Heart left ventricle (tissue), 16 donors: Measurements from ENCODE around the gene SOBP. TPM values are rescaled to one million over a fixed set of nuclear protein-coding genes. Genes with fewer than 3 reads are reported as not detected.

Source experiments
- ATAC-seq, 4 donors: fragments of 200-7000 bp; cut with Tn5 transposase; one replicate each; pipeline ENCODE4 v1.9.1; 2020 to 2022; ENCODE audit warnings: moderate library complexity in 4 of 4, mild to moderate bottlenecking in 3 of 4, moderate number of reproducible peaks in 1 of 4
- DNase-seq, 5 donors: peaks; one replicate each; pipeline ENCODE4 v3.0.0-alpha.2; 2020
- H3K27ac ChIP-seq, 12 donors: fragments of 200-600 bp; sonication (generic) in 4 of 12; one replicate each; pipeline versions ENCODE4 v1.5.0 to v1.8.0; 2016 to 2022; ENCODE audit warnings: mild to moderate bottlenecking in 2 of 12
- H3K27me3 ChIP-seq, 9 donors: fragments of 200-600 bp; sonication (generic) in 2 of 9; one replicate each; pipeline versions ENCODE4 v1.5.1 to v1.8.0; 2016 to 2022; ENCODE audit warnings: mild to moderate bottlenecking in 3 of 9
- H3K36me3 ChIP-seq, 9 donors: fragments of 200-600 bp; sonication (generic) in 2 of 9; one replicate each; pipeline versions ENCODE4 v1.5.0 to v1.8.0; 2018 to 2022; ENCODE audit warnings: mild to moderate bottlenecking in 2 of 9
- H3K4me1 ChIP-seq, 12 donors: fragments of 200-600 bp; sonication (generic) in 4 of 12; one replicate each; pipeline versions ENCODE4 v1.5.0 to v1.8.0; 2016 to 2022; ENCODE audit warnings: mild to moderate bottlenecking in 3 of 12
- H3K4me3 ChIP-seq, 12 donors: fragments of 200-600 bp; sonication (generic) in 4 of 12; one replicate each; pipeline versions ENCODE4 v1.5.0 to v1.8.0; 2017 to 2022; ENCODE audit warnings: mild to moderate bottlenecking in 9 of 12, moderate library complexity in 4 of 12
- H3K9me3 ChIP-seq, 12 donors: fragments of 200-600 bp; sonication (generic) in 4 of 12; one replicate each; pipeline versions ENCODE4 v1.5.0 to v1.8.0; 2016 to 2022; ENCODE audit warnings: mild to moderate bottlenecking in 1 of 12
- POLR2A ChIP-seq, 2 donors: fragments of 450-650 bp; IDR thresholded peaks; one replicate each; pipeline ENCODE4 v1.6.1; 2017; ENCODE audit warnings: antibody characterized with exemption in 2 of 2, mild to moderate bottlenecking in 2 of 2, moderate library complexity in 2 of 2
- WGBS, 4 donors: extraction: QIAGEN DNeasy Blood & Tissue Kit in 2 of 4; methylation state at CpG; one replicate each; pipeline versions ENCODE4 v1.1.5 to v1.1.7; 2013 to 2018; 5-methylcytosine and 5-hydroxymethylcytosine counted together
- intact Hi-C, 10 donors: fragments of 100-400 bp; cut with DNase I; formaldehyde crosslinking; loops; one replicate each; pipeline versions ENCODE4 v1.11.1 to v1.14.2; 2022
- polyA plus RNA-seq, 2 donors: library from polyadenylated mRNA; stranded (reverse); fragments of 200-250 nt; gene quantifications; one replicate each; pipeline ENCODE4 v1.2.3, GENCODE V29; 2013
- total RNA-seq, 9 donors: library from RNA; depleted of rRNA in 2 of 9; stranded (reverse); fragments of >200 nt in 2 of 9; fragmentation: NEBNext Ultra II Directional in 3 of 9; extraction: Animal tissue kit (Norgen Biotek cat#: 25700) in 3 of 9; gene quantifications; one replicate each; pipeline versions ENCODE4 v1.1.0 to v1.2.4, GENCODE V29; 2016 to 2023
- TF ChIP-seq, protein P1 (sequence below), 12 donors: fragments of 200-600 bp; sonication (generic) in 4 of 12; IDR thresholded peaks; one replicate each; pipeline versions ENCODE4 v1.5.0 to v1.8.0; 2018 to 2022; ENCODE audit warnings: antibody characterized with exemption in 12 of 12, mild to moderate bottlenecking in 5 of 12
- donor health status: ischemic (EF 13 %, LVEDD 7.1; RV severe dilation, severe dysfunction).
- donor health status: healthy with polysubstance abuse.
- donor health status: DM: no; HTN: yes; CAD: no.
- donor health status: DM: no; HTN: no; CAD: no.
- donor health status: ischemic (EF 25% LVEDD 6.9; RV normal size, moderate dysfunction).
- donor health status: ischemic (EF 25% LVEDD 5.7; RV mildly dilated, moderate dysfunction).
- donor health status: healthy.
- donor health status: DM: yes; HTN: yes; CAD: no.
- donor health status: ischemic (EF 35%, LVEDD 5.7; RV mildly dilated, moderate dysfunction).
- donor health status: nonischemic (EF 11% LVEDD 7.7; RV severe dilation, severe dysfunction).
- donor health status: DM: yes; HTN: yes; CAD: no.
- donor health status: PGD.
- donor health status: ischemic (EF 29% LVEDD 5.4; RV normal size, mild dysfunction).
- donor health status: nonischemic (EF 23%, LVEDD 6.1; RV moderate dilation, normal function).

SOBP gene
- total and polyA plus RNA-seq, 11 donors = 10.6 to 24.9 (median 16.4) TPM

DNA sequence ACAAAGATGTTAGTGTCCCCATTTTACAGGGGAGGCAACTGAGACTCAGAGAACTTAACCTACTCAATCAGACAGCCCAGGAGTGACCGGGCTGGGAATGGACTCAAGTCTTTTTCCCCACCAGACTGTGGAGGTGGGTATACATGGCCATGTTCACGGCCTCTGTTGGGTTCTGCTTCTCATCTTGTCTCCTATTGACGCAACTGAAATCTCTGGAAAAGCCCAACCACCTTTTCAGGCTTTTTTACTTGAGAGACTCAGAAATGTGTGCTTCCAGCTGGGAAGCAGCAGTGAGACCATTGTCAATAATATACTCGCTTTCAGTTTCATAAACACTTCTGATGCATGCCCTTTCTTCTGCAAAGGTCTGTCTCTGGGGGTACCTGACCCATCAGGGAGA, 70.7 kb downstream of the SOBP start:
- Histone ChIP-seq H3K9me3 (no peaks in the 10 kb centered on the region), H3K27ac (peak overlapping the region; percentile 7 to 78 (median 68)), H3K4me1 (peaks cover 0 to 44% (median 2%) of the 10 kb centered on the region in 12 donors), H3K36me3 (peaks cover 0 to 4% (median 0%) of the 10 kb centered on the region in 9 donors), H3K27me3 (no peaks in the 10 kb centered on the region), H3K4me3 (peak overlapping the region in 1 of 12 donors; percentile 16)
- TF ChIP-seq, protein P1, sequence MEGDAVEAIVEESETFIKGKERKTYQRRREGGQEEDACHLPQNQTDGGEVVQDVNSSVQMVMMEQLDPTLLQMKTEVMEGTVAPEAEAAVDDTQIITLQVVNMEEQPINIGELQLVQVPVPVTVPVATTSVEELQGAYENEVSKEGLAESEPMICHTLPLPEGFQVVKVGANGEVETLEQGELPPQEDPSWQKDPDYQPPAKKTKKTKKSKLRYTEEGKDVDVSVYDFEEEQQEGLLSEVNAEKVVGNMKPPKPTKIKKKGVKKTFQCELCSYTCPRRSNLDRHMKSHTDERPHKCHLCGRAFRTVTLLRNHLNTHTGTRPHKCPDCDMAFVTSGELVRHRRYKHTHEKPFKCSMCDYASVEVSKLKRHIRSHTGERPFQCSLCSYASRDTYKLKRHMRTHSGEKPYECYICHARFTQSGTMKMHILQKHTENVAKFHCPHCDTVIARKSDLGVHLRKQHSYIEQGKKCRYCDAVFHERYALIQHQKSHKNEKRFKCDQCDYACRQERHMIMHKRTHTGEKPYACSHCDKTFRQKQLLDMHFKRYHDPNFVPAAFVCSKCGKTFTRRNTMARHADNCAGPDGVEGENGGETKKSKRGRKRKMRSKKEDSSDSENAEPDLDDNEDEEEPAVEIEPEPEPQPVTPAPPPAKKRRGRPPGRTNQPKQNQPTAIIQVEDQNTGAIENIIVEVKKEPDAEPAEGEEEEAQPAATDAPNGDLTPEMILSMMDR (IDR thresholded peaks at IDR 0.05) = no peak
- no peak for TF ChIP-seq POLR2A (IDR thresholded peaks at IDR 0.05)
- 46 to 59% (median 52%) methylated on average over 4 of the region's 4 CpGs for WGBS, 4 donors
- peak in 3 of 5 donors; percentile 30 to 37 (median 32) for DNase-seq
- intact Hi-C loops = no loop called here
- peak; percentile 39 to 79 (median 76) for ATAC-seq

DNA sequence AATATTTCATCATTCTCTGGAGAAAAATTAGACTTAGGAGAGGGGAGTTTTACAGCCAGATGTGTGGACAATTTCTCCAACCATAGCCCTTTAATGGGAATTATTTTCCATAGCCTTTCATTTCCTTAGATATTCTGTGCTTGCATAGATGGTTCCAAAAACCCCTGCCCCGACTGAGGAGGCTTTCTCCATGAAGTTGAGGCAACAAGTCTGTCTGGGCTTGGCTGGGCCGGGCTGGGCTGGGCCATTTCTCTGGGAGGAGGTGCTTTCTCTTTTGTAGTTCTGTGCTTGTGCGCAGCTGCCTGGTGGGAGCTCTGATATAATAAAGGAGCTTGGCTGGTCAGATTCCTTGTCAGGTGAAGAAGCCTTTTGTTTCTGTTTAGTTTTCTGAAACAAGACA, 71.4 kb downstream of the SOBP start:
- Histone ChIP-seq H3K9me3 (no peaks in the 10 kb centered on the region), H3K27ac (peak overlapping the region; percentile 7 to 78 (median 68)), H3K4me1 (peaks cover 0 to 45% (median 2%) of the 10 kb centered on the region in 12 donors), H3K4me3 (no peak overlapping the region), H3K36me3 (peaks cover 0 to under 1% (median 0%) of the 10 kb centered on the region in 9 donors), H3K27me3 (no peaks in the 10 kb centered on the region)
- ATAC-seq (peak; percentile 67 to 89 (median 73)), DNase-seq (peak; percentile 49 to 70 (median 60))
- intact Hi-C loops = no loop called here
- TF ChIP-seq, protein P1 (IDR thresholded peaks at IDR 0.05) = no peak
- no peak for TF ChIP-seq POLR2A (IDR thresholded peaks at IDR 0.05)
- 37 to 61% (median 53%) methylated on average over 3 of the region's 3 CpGs for WGBS, 4 donors

GRCh38 chr6:107563694-107564588, 74.0 kb downstream of the SOBP start:
- DNase-seq = no peak
- Histone ChIP-seq H3K4me1 (peaks cover 0 to 45% (median 2%) of the 10 kb centered on the region in 12 donors), H3K27ac (peak overlapping the region in 7 of 12 donors; percentile 6 to 64 (median 11)), H3K36me3 (peaks cover 0 to 9% (median 0%) of the 10 kb centered on the region in 9 donors), H3K9me3 (no peaks in the 10 kb centered on the region), H3K4me3 (no peak overlapping the region), H3K27me3 (no peaks in the 10 kb centered on the region)
- intact Hi-C loops = no loop called here
- TF ChIP-seq, protein P1 (IDR thresholded peaks at IDR 0.05) = no peak
- no peak for TF ChIP-seq POLR2A (IDR thresholded peaks at IDR 0.05)
- no peak for ATAC-seq
- WGBS, 4 donors = 76 to 79% (median 78%) methylated on average over 13 of the region's 13 CpGs

- ATAC-seq (no peak), DNase-seq (no peak)
- H3K4me1 ChIP-seq = peaks cover 0 to 45% (median 2%) of the 10 kb centered on the region in 12 donors
- H3K9me3 ChIP-seq = no peaks in the 10 kb centered on the region
- H3K36me3 ChIP-seq = peaks cover 0 to 9% (median 0%) of the 10 kb centered on the region in 9 donors
- H3K27me3 ChIP-seq = no peaks in the 10 kb centered on the region
- intact Hi-C loops = no loop called here
- no peak for TF ChIP-seq POLR2A (IDR thresholded peaks at IDR 0.05)
- TF ChIP-seq, protein P1 (IDR thresholded peaks at IDR 0.05) = no peak
- peak overlapping the region in 7 of 12 donors; percentile 6 to 64 (median 11) for H3K27ac ChIP-seq
- no peak overlapping the region for H3K4me3 ChIP-seq
- 59 to 74% (median 63%) methylated on average over 4 of the region's 4 CpGs for WGBS, 4 donors
Measured at GRCh38 chr6:107564589-107564951, 74.7 kb downstream of the SOBP start.
